ENCODE data around the gene SEC24C.
"Not testable (repeated sequence)": the region's sequence is repeated elsewhere in the genome, so short reads cannot be mapped to it uniquely, and the experiment has no call there.

The SEC24C gene

GRCh38 chr10:73743905-73744663 lies at the start of gene SEC24C:
TSS of gene SEC24C (plus strand) at chr10:73744372. CDS start at chr10:73746833, 2,461 bp downstream.
- DNase-seq (ENCODE audit: low spot score): peak; percentile 92

GRCh38 chr10:73695302-73695701 lies 48.9 kb upstream of the SEC24C start:
- not testable (repeated sequence) for DNase-seq (ENCODE audit: low spot score)

GRCh38 chr10:73697675-73698159 lies 46.5 kb upstream of the SEC24C start, which contains the start of gene AGAP5:
TSS of gene AGAP5 (minus strand) at chr10:73698109. CDS start at chr10:73697755, 354 bp downstream.
- not testable (repeated sequence) for DNase-seq (ENCODE audit: low spot score)

- not testable (repeated sequence) for DNase-seq (ENCODE audit: low spot score)
These were observed 45.4 kb upstream of the SEC24C start for GRCh38 chr10:73698819-73699218.

GRCh38 chr10:73703924-73704323 lies 40.2 kb upstream of the SEC24C start:
- DNase-seq (ENCODE audit: low spot score): not testable (repeated sequence)

GRCh38 chr10:73705506-73706072 lies 38.6 kb upstream of the SEC24C start:
- not testable (repeated sequence) for DNase-seq (ENCODE audit: low spot score)

- DNase-seq (ENCODE audit: low spot score): not testable (repeated sequence)
These were observed 37.7 kb upstream of the SEC24C start for GRCh38 chr10:73706488-73706887.

GRCh38 chr10:73707628-73708027 lies 36.5 kb upstream of the SEC24C start:
- not testable (repeated sequence) for DNase-seq (ENCODE audit: low spot score)

GRCh38 chr10:73708122-73708521 lies 36.0 kb upstream of the SEC24C start:
- not testable (repeated sequence) for DNase-seq (ENCODE audit: low spot score)

GRCh38 chr10:73711683-73712082 lies 32.5 kb upstream of the SEC24C start:
- not testable (repeated sequence) for DNase-seq (ENCODE audit: low spot score)

- not testable (repeated sequence) for DNase-seq (ENCODE audit: low spot score)
These were observed 30.3 kb upstream of the SEC24C start for GRCh38 chr10:73713912-73714311.

GRCh38 chr10:73714483-73714882 lies 29.7 kb upstream of the SEC24C start:
- DNase-seq (ENCODE audit: low spot score): not testable (repeated sequence)

- DNase-seq (ENCODE audit: low spot score): not testable (repeated sequence)
These were observed 28.7 kb upstream of the SEC24C start for GRCh38 chr10:73715179-73716156.

- DNase-seq (ENCODE audit: low spot score): no peak
These were observed 27.9 kb upstream of the SEC24C start for GRCh38 chr10:73716251-73716650.

- DNase-seq (ENCODE audit: low spot score): peak; percentile 40
These were observed 26.6 kb upstream of the SEC24C start for GRCh38 chr10:73717556-73717955.

GRCh38 chr10:73720561-73720960 lies 23.6 kb upstream of the SEC24C start:
- DNase-seq (ENCODE audit: low spot score): not testable (repeated sequence)

GRCh38 chr10:73723516-73723915 lies 20.7 kb upstream of the SEC24C start:
- no peak for DNase-seq (ENCODE audit: low spot score)

GRCh38 chr10:73729781-73730152 lies 14.4 kb upstream of the SEC24C start:
- not testable (repeated sequence) for DNase-seq (ENCODE audit: low spot score)

- peak; percentile 91 for DNase-seq (ENCODE audit: low spot score)
These were observed 13.8 kb upstream of the SEC24C start for GRCh38 chr10:73730153-73730906.

GRCh38 chr10:73731588-73732375 lies 12.4 kb upstream of the SEC24C start:
- no peak for DNase-seq (ENCODE audit: low spot score)

Measured in NAMALWA (cell line).